ENCODE data around the gene RAX.

The RAX gene

GRCh38 chr18:59270689-59271257 is 2.5 kb downstream of the RAX start:
- Histone ChIP-seq H3K36me3 (ENCODE audit: insufficient read depth, low read length) (no peaks in the 10 kb centered on the region), H3K4me1 (ENCODE audit: insufficient read depth, low read length, poor library complexity, severe bottlenecking) (no peaks in the 10 kb centered on the region), H3K9me2 (replicated peaks; ENCODE audit: low read depth, low read length) (no peaks in the 10 kb centered on the region), H3K27me3 (ENCODE audit: insufficient read depth, low read length, poor library complexity, severe bottlenecking) (no peaks in the 10 kb centered on the region), H3K79me2 (ENCODE audit: insufficient read depth, low read length) (no peaks in the 10 kb centered on the region), H3K4me3 (ENCODE audit: low read length, poor library complexity, severe bottlenecking) (no peak overlapping the region), H3K9ac (ENCODE audit: low read depth, low read length, poor library complexity, severe bottlenecking) (no peak overlapping the region), H3F3A (ENCODE audit: low read depth) (no peaks in the 10 kb centered on the region), H3K4me2 (ENCODE audit: low read depth, low read length, poor library complexity, severe bottlenecking) (no peak overlapping the region), H3K9me3 (ENCODE audit: insufficient read depth, low read depth, low read length) (no peaks in the 10 kb centered on the region), H2AFZ (ENCODE audit: low read length) (no peak overlapping the region), H4K20me1 (ENCODE audit: insufficient read depth, low read length, poor library complexity, severe bottlenecking) (no peaks in the 10 kb centered on the region)
- no peak for TF ChIP-seq EZH2phosphoT487 (IDR thresholded peaks at IDR 0.05; ENCODE audit: borderline replicate concordance)

GRCh38 chr18:59269563-59270119 is 3.6 kb downstream of the RAX start:
- H4K20me1 ChIP-seq (ENCODE audit: insufficient read depth, low read length, poor library complexity, severe bottlenecking), result no peaks in the 10 kb centered on the region
- no peaks in the 10 kb centered on the region for H3K36me3 ChIP-seq (ENCODE audit: insufficient read depth, low read length)
- no peak overlapping the region for H3K4me2 ChIP-seq (ENCODE audit: low read depth, low read length, poor library complexity, severe bottlenecking)
- no peaks in the 10 kb centered on the region for H3K79me2 ChIP-seq (ENCODE audit: insufficient read depth, low read length)
- no peaks in the 10 kb centered on the region for H3F3A ChIP-seq (ENCODE audit: low read depth)
- H3K27me3 ChIP-seq (ENCODE audit: insufficient read depth, low read length, poor library complexity, severe bottlenecking), result no peaks in the 10 kb centered on the region
- TF ChIP-seq CTCF (conservative IDR thresholded peaks at IDR 0.05; ENCODE audit: low read length), result no peak
- TF ChIP-seq EZH2phosphoT487 (IDR thresholded peaks at IDR 0.05; ENCODE audit: borderline replicate concordance), result no peak
- H3K9me3 ChIP-seq (ENCODE audit: insufficient read depth, low read depth, low read length), result no peaks in the 10 kb centered on the region
- no peak overlapping the region for H3K4me3 ChIP-seq (ENCODE audit: low read length, poor library complexity, severe bottlenecking)
- no peaks in the 10 kb centered on the region for H3K4me1 ChIP-seq (ENCODE audit: insufficient read depth, low read length, poor library complexity, severe bottlenecking)
- no peak overlapping the region for H3K9ac ChIP-seq (ENCODE audit: low read depth, low read length, poor library complexity, severe bottlenecking)
- H3K9me2 ChIP-seq (replicated peaks; ENCODE audit: low read depth, low read length), result no peaks in the 10 kb centered on the region
- no peak overlapping the region for H2AFZ ChIP-seq (ENCODE audit: low read length)

GRCh38 chr18:59268721-59269562 is 4.3 kb downstream of the RAX start:
- Histone ChIP-seq H3F3A (ENCODE audit: low read depth) (no peaks in the 10 kb centered on the region), H3K36me3 (ENCODE audit: insufficient read depth, low read length) (no peaks in the 10 kb centered on the region), H3K4me3 (ENCODE audit: low read length, poor library complexity, severe bottlenecking) (no peak overlapping the region), H3K9me3 (ENCODE audit: insufficient read depth, low read depth, low read length) (no peaks in the 10 kb centered on the region), H3K27me3 (ENCODE audit: insufficient read depth, low read length, poor library complexity, severe bottlenecking) (no peaks in the 10 kb centered on the region), H3K4me2 (ENCODE audit: low read depth, low read length, poor library complexity, severe bottlenecking) (no peak overlapping the region), H4K20me1 (ENCODE audit: insufficient read depth, low read length, poor library complexity, severe bottlenecking) (no peaks in the 10 kb centered on the region), H3K9ac (ENCODE audit: low read depth, low read length, poor library complexity, severe bottlenecking) (no peak overlapping the region), H3K79me2 (ENCODE audit: insufficient read depth, low read length) (no peaks in the 10 kb centered on the region), H3K4me1 (ENCODE audit: insufficient read depth, low read length, poor library complexity, severe bottlenecking) (no peaks in the 10 kb centered on the region), H2AFZ (ENCODE audit: low read length) (no peak overlapping the region), H3K9me2 (replicated peaks; ENCODE audit: low read depth, low read length) (no peaks in the 10 kb centered on the region)
- no peak for TF ChIP-seq CTCF (conservative IDR thresholded peaks at IDR 0.05; ENCODE audit: low read length)
- TF ChIP-seq EZH2phosphoT487 (IDR thresholded peaks at IDR 0.05; ENCODE audit: borderline replicate concordance), result no peak

Data from Loucy (cell line).